Heart right ventricle (tissue), 16 donors: ENCODE results near the gene ZNF750. TPM values are rescaled to one million over a fixed set of nuclear protein-coding genes. Genes with fewer than 3 reads are reported as not detected.

Experiments
- ATAC-seq, 8 donors: fragments of 200-7000 bp; cut with Tn5 transposase; one replicate each; pipeline ENCODE4 v1.9.1; 2020; ENCODE audit warnings: mild to moderate bottlenecking in 8 of 8, moderate library complexity in 8 of 8, moderate number of reproducible peaks in 1 of 8
- DNase-seq, 2 donors: peaks; one replicate each; pipeline ENCODE4 v3.0.0-alpha.2; 2020
- H3K27ac ChIP-seq, 10 donors: fragments of 200-600 bp; sonication (generic) in 2 of 10; one replicate each; pipeline versions ENCODE4 v1.5.0 to v1.8.0; 2020 to 2022; ENCODE audit warnings: mild to moderate bottlenecking in 3 of 10
- H3K27me3 ChIP-seq, 7 donors: fragments of 200-600 bp; one replicate each; pipeline ENCODE4 v1.8.0; 2021 to 2022; ENCODE audit warnings: mild to moderate bottlenecking in 2 of 7
- H3K36me3 ChIP-seq, 9 donors: fragments of 200-600 bp; sonication (generic) in 1 of 9; one replicate each; pipeline versions ENCODE4 v1.5.0 to v1.8.0; 2020 to 2022; ENCODE audit warnings: mild to moderate bottlenecking in 2 of 9
- H3K4me1 ChIP-seq, 9 donors: fragments of 200-600 bp; sonication (generic) in 1 of 9; one replicate each; pipeline versions ENCODE4 v1.5.0 to v1.8.0; 2020 to 2022; ENCODE audit warnings: mild to moderate bottlenecking in 4 of 9
- H3K4me3 ChIP-seq, 10 donors: fragments of 200-600 bp; sonication (generic) in 2 of 10; one replicate each; pipeline versions ENCODE4 v1.5.0 to v1.8.0; 2020 to 2022; ENCODE audit warnings: mild to moderate bottlenecking in 7 of 10, moderate library complexity in 2 of 10
- H3K9me3 ChIP-seq, 11 donors: fragments of 200-600 bp in 10 of 11; sonication (generic) in 2 of 11; one replicate each; pipeline versions ENCODE4 v1.5.0 to v1.8.0; 2013 to 2022; ENCODE audit warnings: mild to moderate bottlenecking in 2 of 11, control low read depth in 1 of 11, moderate library complexity in 1 of 11
- CTCF ChIP-seq, 9 donors: fragments of 200-600 bp; sonication (generic) in 2 of 9; IDR thresholded peaks; one replicate each; pipeline versions ENCODE4 v1.5.0 to v1.8.0; 2021 to 2022; ENCODE audit warnings: antibody characterized with exemption in 9 of 9, mild to moderate bottlenecking in 5 of 9, moderate library complexity in 1 of 9
- WGBS, 2 donors: extraction: QIAGEN DNeasy Blood & Tissue Kit; methylation state at CpG; one replicate each; pipeline ENCODE4 v1.1.7; 2013; ENCODE audit warnings: inconsistent platforms in 1 of 2; 5-methylcytosine and 5-hydroxymethylcytosine counted together
- intact Hi-C, 10 donors: fragments of 100-400 bp; cut with DNase I; formaldehyde crosslinking; loops; one replicate each; pipeline versions ENCODE4 v1.11.1 to v1.14.2; 2022
- polyA plus RNA-seq, 2 donors: library from polyadenylated mRNA; stranded (reverse); fragments of 200-250 nt; gene quantifications; one replicate each; pipeline ENCODE4 v1.2.3, GENCODE V29; 2013
- total RNA-seq, 10 donors: library from RNA; stranded (reverse); fragmentation: NEBNext Ultra II Directional in 3 of 10; extraction: Animal tissue kit (Norgen Biotek cat#: 25700) in 3 of 10; gene quantifications; one replicate each; pipeline versions ENCODE4 v1.2.1 to v1.2.4, GENCODE V29; 2021 to 2023
- donor health status: Arrhythmogenic right ventricular cardiomyopathy.
- donor health status: ischemic (EF 13 %, LVEDD 7.1; RV severe dilation, severe dysfunction).
- donor health status: healthy with polysubstance abuse.
- donor health status: DM: no; HTN: yes; CAD: no.
- donor health status: DM: no; HTN: no; CAD: no.
- donor health status: ischemic (EF 25% LVEDD 6.9; RV normal size, moderate dysfunction).
- donor health status: ischemic (EF 25% LVEDD 5.7; RV mildly dilated, moderate dysfunction).
- donor health status: healthy.
- donor health status: DM: yes; HTN: yes; CAD: no.
- donor health status: Ischemic cardiomyopathy.
- donor health status: ischemic (EF 35%, LVEDD 5.7; RV mildly dilated, moderate dysfunction).
- donor health status: nonischemic (EF 11% LVEDD 7.7; RV severe dilation, severe dysfunction).
- donor health status: DM: yes; HTN: yes; CAD: no.
- donor health status: PGD.
- donor health status: ischemic (EF 29% LVEDD 5.4; RV normal size, mild dysfunction).
- donor health status: nonischemic (EF 23%, LVEDD 6.1; RV moderate dilation, normal function).

The ZNF750 gene
- total and polyA plus RNA-seq, 12 donors: 0.11 to 0.20 (median 0.15) TPM; not detected in 7

GRCh38 chr17:82856361-82856760 is 16.5 kb upstream of the ZNF750 start:
- whole genome bisulfite sequencing, 2 donors: 89 to 91% methylated on average over 12 to 15 of the region's 15 CpGs
- no peak for ATAC-seq
- no peak for DNase-seq
- Histone ChIP-seq H3K36me3 (peaks cover 0 to 20% (median 0%) of the 10 kb centered on the region in 9 donors), H3K4me1 (peaks cover 0 to 31% (median 12%) of the 10 kb centered on the region in 9 donors), H3K27ac (no peak overlapping the region), H3K4me3 (no peak overlapping the region), H3K9me3 (no peaks in the 10 kb centered on the region), H3K27me3 (no peaks in the 10 kb centered on the region)
- intact Hi-C loops: no loop called here
- TF ChIP-seq CTCF (IDR thresholded peaks at IDR 0.05): no peak

GRCh38 chr17:82854226-82854625 is 14.4 kb upstream of the ZNF750 start:
- Histone ChIP-seq H3K36me3 (peaks cover 0 to 20% (median 0%) of the 10 kb centered on the region in 9 donors), H3K4me3 (no peak overlapping the region), H3K4me1 (peaks cover 0 to 16% (median 5%) of the 10 kb centered on the region in 9 donors), H3K27ac (no peak overlapping the region), H3K27me3 (no peaks in the 10 kb centered on the region), H3K9me3 (no peaks in the 10 kb centered on the region)
- TF ChIP-seq CTCF (IDR thresholded peaks at IDR 0.05): no peak
- intact Hi-C loops: no loop called here
- WGBS, 2 donors: 96 to 97% methylated on average over 11 of the region's 11 CpGs
- no peak for ATAC-seq
- DNase-seq: no peak

GRCh38 chr17:82851381-82851780 is 11.6 kb upstream of the ZNF750 start:
- intact Hi-C loops: loop anchor here in 1 of 10 donors (2.0 kb wide), 1 partner anchor 25 kb away; no protein-coding TSS in a partner anchor
- Histone ChIP-seq H3K27me3 (no peaks in the 10 kb centered on the region), H3K27ac (no peak overlapping the region), H3K4me1 (peaks cover 0 to 17% (median 10%) of the 10 kb centered on the region in 9 donors), H3K36me3 (peaks cover 0 to 16% (median 0%) of the 10 kb centered on the region in 9 donors), H3K4me3 (no peak overlapping the region), H3K9me3 (no peaks in the 10 kb centered on the region)
- DNase-seq (no peak), ATAC-seq (no peak)
- 85 to 86% methylated on average over 12 of the region's 12 CpGs for WGBS, 2 donors
- TF ChIP-seq CTCF (IDR thresholded peaks at IDR 0.05): no peak

GRCh38 chr17:82849076-82849945 is 9.5 kb upstream of the ZNF750 start:
- no peak overlapping the region for H3K4me3 ChIP-seq
- TF ChIP-seq CTCF (IDR thresholded peaks at IDR 0.05): no peak
- peaks cover 0 to 5% (median 0%) of the 10 kb centered on the region in 9 donors for H3K36me3 ChIP-seq
- no peak for DNase-seq
- H3K27me3 ChIP-seq: no peaks in the 10 kb centered on the region
- WGBS, 2 donors: 83 to 84% methylated on average over 33 of the region's 33 CpGs
- intact Hi-C loops: loop anchor here in 2 of 10 donors (5.0 to 10.0 kb wide), 2 partner anchors 65 to 67 kb away; no protein-coding TSS in a partner anchor
- no peak overlapping the region for H3K27ac ChIP-seq
- ATAC-seq: no peak
- H3K9me3 ChIP-seq: no peaks in the 10 kb centered on the region
- H3K4me1 ChIP-seq: peaks cover 0 to 32% (median 12%) of the 10 kb centered on the region in 9 donors
